ENCODE measurements around the gene LRCH1. TPM values are rescaled to one million over a fixed set of nuclear protein-coding genes. Genes with fewer than 3 reads are reported as not detected.
A peak's percentile ranks its signal among the peaks of the same experiment; 100 is the strongest.

LRCH1 gene, protein sequence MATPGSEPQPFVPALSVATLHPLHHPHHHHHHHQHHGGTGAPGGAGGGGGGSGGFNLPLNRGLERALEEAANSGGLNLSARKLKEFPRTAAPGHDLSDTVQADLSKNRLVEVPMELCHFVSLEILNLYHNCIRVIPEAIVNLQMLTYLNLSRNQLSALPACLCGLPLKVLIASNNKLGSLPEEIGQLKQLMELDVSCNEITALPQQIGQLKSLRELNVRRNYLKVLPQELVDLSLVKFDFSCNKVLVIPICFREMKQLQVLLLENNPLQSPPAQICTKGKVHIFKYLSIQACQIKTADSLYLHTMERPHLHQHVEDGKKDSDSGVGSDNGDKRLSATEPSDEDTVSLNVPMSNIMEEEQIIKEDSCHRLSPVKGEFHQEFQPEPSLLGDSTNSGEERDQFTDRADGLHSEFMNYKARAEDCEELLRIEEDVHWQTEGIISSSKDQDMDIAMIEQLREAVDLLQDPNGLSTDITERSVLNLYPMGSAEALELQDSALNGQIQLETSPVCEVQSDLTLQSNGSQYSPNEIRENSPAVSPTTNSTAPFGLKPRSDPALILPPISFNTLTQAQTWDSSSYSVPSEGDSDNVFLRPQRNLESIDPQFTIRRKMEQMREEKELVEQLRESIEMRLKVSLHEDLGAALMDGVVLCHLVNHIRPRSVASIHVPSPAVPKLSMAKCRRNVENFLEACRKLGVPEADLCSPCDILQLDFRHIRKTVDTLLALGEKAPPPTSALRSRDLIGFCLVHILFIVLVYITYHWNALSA
- total RNA-seq, result 10 to 100 TPM; 29.1 to 55.6 (median 36.2) TPM

DNA sequence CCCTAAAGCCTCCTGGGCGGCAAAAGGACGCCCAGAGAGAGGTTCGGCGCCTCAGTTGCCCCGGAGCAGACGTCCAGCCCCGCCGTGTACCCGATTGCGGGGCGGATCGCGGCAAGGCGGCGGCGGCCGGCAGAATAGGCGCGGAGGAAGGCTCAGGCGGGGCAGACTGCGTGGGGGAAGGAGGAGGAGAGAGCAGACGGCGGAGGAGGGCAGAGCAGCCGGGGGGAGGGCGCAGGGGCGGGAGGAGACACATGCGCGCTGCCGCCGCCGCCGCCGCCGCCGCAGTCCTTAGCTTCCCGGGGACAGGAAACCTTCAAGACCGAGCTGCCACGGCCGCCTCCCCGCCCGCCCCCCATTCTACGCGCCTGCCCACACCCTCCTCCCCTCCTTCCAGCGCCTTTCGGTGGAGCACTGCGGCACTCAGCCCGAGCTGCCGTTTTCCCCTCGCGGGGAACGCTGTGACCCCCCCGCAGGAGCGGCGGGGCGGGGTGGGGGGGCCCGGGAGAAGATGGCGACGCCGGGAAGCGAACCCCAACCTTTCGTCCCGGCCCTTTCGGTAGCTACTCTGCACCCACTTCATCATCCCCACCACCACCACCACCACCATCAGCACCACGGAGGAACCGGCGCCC is at the start of gene LRCH1:
TSS of gene LRCH1 (plus strand) at position 282 of the 632 bp plus-strand sequence. CDS start at position 509, 227 bp downstream.
- TF ChIP-seq, protein P1, sequence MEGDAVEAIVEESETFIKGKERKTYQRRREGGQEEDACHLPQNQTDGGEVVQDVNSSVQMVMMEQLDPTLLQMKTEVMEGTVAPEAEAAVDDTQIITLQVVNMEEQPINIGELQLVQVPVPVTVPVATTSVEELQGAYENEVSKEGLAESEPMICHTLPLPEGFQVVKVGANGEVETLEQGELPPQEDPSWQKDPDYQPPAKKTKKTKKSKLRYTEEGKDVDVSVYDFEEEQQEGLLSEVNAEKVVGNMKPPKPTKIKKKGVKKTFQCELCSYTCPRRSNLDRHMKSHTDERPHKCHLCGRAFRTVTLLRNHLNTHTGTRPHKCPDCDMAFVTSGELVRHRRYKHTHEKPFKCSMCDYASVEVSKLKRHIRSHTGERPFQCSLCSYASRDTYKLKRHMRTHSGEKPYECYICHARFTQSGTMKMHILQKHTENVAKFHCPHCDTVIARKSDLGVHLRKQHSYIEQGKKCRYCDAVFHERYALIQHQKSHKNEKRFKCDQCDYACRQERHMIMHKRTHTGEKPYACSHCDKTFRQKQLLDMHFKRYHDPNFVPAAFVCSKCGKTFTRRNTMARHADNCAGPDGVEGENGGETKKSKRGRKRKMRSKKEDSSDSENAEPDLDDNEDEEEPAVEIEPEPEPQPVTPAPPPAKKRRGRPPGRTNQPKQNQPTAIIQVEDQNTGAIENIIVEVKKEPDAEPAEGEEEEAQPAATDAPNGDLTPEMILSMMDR (IDR thresholded peaks at IDR 0.05), result no peak
- no peak for TF ChIP-seq POLR2A (IDR thresholded peaks at IDR 0.05)
- peak; percentile 87 to 92 for DNase-seq
- intact Hi-C loops (cut with DNase I; ENCODE audit: low total_unique reads), result loop anchor here (2.0 to 5.0 kb wide), 2 partner anchors 128 to 169 kb away; no protein-coding TSS in a partner anchor
- Histone ChIP-seq H3K36me3 (no peaks in the 10 kb centered on the region), H3K27ac (peak within 1 kb of the TSS; percentile 98 to 99), H3K27me3 (no peaks in the 10 kb centered on the region), H3K4me1 (peaks cover 0 to 7% of the 10 kb centered on the region in 2 donors), H3K4me3 (peak within 1 kb of the TSS; percentile 98 to 99), H3K9me3 (no peaks in the 10 kb centered on the region)

DNA sequence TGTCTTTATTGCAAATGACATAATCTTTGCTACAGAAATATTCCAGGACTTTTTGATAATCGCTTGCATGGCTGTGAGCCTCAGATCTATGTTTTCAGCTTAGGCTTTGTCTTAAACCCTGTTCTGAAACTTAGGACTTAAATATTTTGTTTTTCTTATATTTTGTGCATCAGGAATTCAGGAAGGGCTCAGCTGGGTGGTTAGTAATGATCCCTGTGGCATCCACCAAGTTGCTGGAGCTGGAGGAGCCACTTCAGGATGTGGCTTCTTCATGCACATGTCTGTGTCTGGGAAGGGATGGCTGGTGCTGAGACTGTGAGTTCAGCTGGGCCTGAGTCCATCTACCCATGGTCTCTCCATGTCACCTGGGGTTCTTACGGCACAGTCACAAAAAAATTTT is 48.9 kb upstream of the LRCH1 start:
- H3K9me3 ChIP-seq, result no peaks in the 10 kb centered on the region
- H3K4me3 ChIP-seq, result no peak overlapping the region
- H3K4me1 ChIP-seq, result no peaks in the 10 kb centered on the region
- no peaks in the 10 kb centered on the region for H3K27me3 ChIP-seq
- no peak overlapping the region for H3K27ac ChIP-seq
- TF ChIP-seq, protein P1 (IDR thresholded peaks at IDR 0.05), result no peak
- no peak for TF ChIP-seq POLR2A (IDR thresholded peaks at IDR 0.05)
- no peak for DNase-seq
- no peaks in the 10 kb centered on the region for H3K36me3 ChIP-seq
- intact Hi-C loops (cut with DNase I; ENCODE audit: low total_unique reads), result no loop called here

DNA sequence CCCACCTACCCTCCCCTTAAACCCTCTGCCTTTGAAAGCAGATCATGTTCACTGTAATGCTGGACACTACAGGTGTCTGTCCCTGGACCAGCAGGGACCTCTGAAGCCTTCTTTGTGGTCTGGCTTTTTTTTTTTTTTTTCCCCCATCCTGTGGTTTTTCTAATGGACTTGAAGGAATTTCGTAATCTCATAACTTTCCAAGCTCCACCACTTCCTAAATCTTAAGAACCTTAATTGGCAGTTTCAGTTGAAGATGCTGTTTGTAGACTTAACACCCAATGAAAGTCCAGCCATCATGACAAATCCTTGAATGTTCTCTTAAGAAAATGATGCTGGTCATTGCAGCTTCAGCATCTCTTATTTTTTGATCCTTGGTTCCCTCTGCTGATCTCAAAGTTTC is 45.0 kb upstream of the LRCH1 start:
- intact Hi-C loops (cut with DNase I; ENCODE audit: low total_unique reads), result no loop called here
- no peaks in the 10 kb centered on the region for H3K9me3 ChIP-seq

DNA sequence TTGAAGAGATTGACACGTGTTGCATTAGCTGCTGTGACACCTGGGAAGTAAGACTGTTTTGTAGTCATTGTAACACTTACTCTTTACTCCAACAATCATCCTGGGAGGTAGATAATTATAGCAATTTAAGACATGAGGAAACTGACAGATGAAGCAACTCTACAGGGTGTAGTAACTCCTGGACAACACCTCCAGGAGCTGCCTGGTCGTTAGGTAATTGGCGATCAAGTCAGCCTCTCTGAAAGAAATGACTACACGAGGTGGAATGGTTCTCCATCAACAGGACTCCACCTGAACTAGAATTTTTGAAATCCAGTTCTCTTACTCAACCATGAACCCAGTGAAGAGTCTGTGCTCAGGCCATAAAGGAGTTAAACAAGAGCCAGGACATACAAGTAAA is 43.0 kb upstream of the LRCH1 start:
- Histone ChIP-seq H3K27me3 (no peaks in the 10 kb centered on the region), H3K9me3 (no peaks in the 10 kb centered on the region), H3K4me1 (no peaks in the 10 kb centered on the region), H3K36me3 (no peaks in the 10 kb centered on the region), H3K4me3 (no peak overlapping the region), H3K27ac (no peak overlapping the region)
- TF ChIP-seq, protein P1 (IDR thresholded peaks at IDR 0.05), result no peak
- TF ChIP-seq POLR2A (IDR thresholded peaks at IDR 0.05), result no peak
- intact Hi-C loops (cut with DNase I; ENCODE audit: low total_unique reads), result no loop called here
- no peak for DNase-seq

More for the DNA sequence above, 45.0 kb upstream of the LRCH1 start:
- Histone ChIP-seq H3K4me1 (no peaks in the 10 kb centered on the region), H3K4me3 (no peak overlapping the region), H3K36me3 (no peaks in the 10 kb centered on the region), H3K27me3 (no peaks in the 10 kb centered on the region), H3K27ac (no peak overlapping the region)
- DNase-seq, result no peak
- no peak for TF ChIP-seq POLR2A (IDR thresholded peaks at IDR 0.05)
- TF ChIP-seq, protein P1 (IDR thresholded peaks at IDR 0.05), result no peak
